HG02870 (cell line): Measurements from ENCODE around the gene VWA3A.

ENCODE experiments used
- ATAC-seq: cut with Tn5 transposase; IDR thresholded peaks from one replicate; pipeline ENCODE4 v1.9.1; 2021; ENCODE audit warnings: mild to moderate bottlenecking, moderate library complexity; ENCODE audit not compliant: unreplicated experiment

VWA3A gene

GRCh38 chr16:22198547-22199293 lies 106.4 kb downstream of the VWA3A start:
- ATAC-seq: no peak

- no peak for ATAC-seq
Observed at GRCh38 chr16:22202261-22202637, 109.9 kb downstream of the VWA3A start.

DNA sequence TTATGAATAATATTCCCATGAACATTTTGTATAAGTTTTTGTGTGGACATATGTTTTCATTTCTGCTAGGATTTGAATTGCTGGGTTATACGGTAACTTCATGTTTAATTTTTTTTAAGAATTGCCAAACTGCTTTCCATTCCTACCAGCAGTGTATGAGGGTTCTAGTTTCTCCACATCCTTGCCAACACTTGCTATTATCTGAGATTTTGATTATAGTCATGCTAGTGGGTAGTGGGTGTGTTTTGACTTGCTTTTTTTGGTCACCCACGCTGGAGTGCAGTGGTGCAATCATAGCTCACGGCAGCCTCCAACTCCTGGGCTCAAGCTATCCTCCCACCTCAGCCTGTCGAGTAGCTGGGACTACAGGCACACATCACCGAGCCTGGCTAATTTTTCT lies 110.8 kb downstream of the VWA3A start:
- ATAC-seq: no peak

GRCh38 chr16:22204091-22204655 lies 111.8 kb downstream of the VWA3A start:
- ATAC-seq: no peak

DNA sequence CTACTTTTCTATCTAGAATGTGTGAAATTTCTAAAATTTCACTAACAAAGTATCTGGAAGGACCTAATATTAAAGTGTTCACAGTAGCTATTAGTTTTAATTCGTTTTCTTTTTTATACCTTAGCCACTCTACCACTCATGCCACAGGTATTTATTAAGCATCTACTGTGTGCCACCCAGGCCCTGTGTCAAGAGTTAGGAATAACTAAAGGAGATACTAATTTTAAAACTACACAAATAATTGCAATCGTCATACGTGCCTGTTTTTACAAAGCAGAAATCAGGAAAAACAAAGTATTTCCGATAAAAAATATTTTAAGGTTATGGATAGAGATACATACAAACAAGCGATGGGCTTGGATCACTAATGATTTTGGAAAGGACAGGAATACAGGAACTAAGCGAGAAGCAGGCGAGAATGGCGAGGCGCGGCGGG lies 113.3 kb downstream of the VWA3A start:
- ATAC-seq: no peak

- peak; percentile 77 for ATAC-seq
Observed at GRCh38 chr16:22206013-22206841, 113.9 kb downstream of the VWA3A start, which contains the start of gene EEF2K. Gene EEF2K (plus strand): TSS chr16:22206278. CDS start chr16:22225730, 19,452 bp downstream.
